ENCODE results near the gene SEMA5B.

SEMA5B gene

DNA sequence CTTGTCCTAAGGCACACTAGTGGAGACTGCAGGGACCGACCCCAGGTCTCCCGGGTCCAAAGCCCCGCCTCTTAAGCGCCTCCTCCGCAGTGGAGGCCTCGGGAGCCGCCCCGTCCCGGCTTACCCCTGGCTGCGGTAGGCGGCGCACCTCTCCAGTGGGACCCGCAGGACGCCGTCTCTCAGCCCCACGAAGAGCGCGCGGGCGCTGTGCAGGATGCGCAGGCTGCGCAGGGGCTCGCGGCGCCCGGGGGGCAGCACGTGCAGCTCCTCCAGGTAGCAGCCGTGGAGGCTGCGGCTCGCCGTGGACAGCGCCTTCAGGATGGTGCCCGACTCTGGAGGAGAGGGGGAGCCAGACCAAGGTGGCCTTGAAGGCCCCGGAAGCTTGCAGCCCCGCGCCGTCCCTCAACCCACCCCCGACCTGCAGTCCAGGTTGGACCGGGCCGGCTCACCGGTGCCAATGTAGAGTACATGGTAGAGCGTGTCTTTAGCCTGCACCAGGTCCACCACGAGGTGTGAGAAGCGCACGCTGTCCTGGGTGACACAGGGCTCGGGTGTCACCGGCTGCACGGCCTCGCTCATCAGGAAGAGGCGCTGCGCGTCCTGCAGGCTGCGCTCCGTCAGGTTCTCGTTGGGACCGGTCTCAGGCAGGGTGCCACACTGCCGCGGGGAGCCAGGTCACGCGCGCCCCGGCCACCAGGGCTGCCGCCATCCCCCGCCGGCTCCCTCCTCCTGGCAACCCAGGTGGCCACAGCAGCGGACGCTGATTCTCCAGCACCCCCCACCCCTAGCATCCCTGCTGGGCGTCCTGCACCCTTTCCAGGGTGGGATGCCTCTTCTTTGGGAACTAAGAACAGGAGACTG is 105.5 kb downstream of the SEMA5B start:
- peak; percentile 61 for DNase-seq

DNA sequence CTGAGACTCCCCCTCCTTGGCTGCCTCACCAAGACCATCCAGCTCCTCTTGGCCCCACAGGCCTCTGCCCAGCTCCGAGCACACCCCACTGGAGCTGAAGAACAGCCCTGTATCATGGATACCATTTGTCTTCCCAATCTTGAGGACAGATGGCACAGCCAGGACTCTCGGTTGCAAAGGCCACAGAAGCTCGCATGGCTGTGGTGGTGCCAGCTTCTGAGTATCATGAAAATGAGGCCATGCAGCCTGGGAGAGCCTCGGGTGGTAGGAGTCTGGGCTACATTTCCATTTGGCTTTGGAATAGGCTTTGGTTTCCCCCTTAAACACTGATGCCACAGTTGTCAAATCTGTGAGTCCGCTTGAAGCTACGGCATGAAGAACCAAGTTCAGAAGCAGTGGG is 106.6 kb downstream of the SEMA5B start:
- DNase-seq, result no peak

DNA sequence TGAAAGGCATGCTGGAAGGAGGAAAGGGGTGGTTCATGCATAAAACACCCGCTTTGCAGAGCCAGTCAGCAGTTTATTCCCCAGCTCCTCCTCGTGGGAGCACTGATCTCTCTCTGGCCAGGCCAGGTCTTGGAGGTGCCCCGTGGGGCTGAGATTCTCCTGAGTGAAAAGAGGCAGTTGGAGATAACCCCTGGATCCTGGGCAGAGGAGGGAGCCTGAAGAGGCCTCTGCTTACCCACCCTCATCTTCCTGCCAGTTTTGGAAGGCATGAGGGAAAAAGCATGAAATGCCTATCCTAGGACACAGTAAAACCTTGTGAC is 108.3 kb downstream of the SEMA5B start:
- DNase-seq, result no peak

DNA sequence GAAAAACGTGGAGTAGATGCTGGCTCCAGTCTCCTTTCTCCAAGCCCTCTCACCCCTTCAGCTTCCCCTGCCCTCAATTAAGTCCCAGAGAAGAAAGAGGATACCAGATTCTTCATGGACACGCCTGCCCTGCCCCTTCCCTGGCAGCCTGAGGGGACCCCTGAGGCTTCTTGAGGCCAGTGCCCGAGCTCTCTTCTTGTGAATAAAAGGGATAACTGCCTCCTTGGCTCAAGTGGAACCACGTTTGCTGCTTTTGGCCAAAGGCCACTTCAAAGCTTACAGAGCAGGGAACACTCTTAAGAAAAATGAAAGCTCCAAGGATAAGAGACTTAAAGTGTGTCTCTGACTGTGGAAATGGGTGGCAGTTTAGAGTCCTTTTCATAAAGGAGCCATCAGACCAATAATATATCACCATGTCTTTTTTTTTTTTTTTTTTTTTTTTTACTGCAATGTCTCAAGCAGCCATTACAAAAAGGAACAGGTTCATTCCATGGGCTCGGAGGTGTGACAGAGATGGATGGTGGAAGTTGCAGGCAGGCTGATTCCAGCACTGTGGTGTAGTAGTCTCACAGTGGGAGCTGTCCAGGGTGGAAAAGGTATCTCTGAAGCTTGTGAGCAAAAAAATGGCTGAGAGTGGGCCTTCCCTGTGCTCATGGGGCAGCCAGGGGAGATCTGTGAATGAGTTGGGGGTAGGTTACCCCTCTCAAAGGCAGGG is 108.8 kb downstream of the SEMA5B start:
- no peak for DNase-seq

DNA sequence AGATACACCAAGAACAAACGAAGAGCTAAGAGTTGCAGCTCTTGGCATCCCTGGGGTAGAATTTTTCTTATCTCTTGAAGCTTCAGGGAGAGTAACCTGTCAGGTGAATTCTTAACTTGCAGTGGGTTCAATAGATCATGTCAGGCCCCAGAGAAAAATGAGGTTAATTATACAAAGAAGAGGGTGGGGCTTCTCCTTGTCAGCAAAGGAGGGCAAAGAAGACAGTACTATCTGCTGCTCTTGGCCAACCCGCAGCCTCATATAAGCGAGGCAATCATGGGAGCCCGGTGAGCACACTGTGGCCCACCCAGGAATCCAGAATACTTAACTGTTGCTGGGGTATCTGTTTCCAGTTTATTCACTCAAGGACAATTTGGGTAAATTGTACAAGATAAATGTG is 110.2 kb downstream of the SEMA5B start:
- no peak for DNase-seq

DNA sequence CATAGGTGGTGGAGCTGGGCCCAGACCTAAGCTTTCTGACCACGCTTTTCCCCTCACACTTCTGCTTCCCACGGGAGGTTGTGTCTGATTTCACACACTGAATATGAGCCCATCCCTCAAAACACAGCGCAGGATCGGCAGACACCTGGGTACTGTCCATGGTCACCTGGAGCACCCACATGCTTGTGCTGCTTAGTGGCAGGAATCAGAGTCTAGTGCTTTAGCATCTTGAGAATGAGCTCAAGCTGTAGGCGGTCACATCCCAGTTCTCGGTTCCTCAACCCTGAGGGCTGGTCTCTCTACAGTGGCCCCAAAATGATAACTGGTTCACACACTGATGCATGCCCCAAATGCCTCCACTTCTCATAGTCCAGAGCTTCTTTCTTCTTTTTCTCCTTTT is 111.0 kb downstream of the SEMA5B start:
- DNase-seq, result no peak

DNA sequence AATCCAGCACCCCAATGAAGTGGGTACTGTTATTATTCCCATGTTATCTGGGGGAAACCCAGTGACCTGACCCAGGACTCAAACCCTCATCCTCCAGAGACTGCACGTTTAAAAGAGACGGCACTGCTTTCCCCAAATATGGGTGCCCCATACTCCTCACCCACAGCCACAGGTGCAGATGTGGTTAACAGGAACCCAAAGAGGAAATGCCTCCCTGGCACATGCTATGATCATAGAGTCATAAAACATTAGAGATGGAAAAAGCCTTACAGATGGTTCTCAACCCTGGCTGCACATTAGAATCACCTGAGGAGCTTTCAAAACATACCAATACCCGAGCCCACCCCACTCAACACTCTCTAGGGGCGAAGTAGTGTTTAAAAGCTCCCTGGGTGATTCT is 111.5 kb downstream of the SEMA5B start:
- DNase-seq, result no peak

DNA sequence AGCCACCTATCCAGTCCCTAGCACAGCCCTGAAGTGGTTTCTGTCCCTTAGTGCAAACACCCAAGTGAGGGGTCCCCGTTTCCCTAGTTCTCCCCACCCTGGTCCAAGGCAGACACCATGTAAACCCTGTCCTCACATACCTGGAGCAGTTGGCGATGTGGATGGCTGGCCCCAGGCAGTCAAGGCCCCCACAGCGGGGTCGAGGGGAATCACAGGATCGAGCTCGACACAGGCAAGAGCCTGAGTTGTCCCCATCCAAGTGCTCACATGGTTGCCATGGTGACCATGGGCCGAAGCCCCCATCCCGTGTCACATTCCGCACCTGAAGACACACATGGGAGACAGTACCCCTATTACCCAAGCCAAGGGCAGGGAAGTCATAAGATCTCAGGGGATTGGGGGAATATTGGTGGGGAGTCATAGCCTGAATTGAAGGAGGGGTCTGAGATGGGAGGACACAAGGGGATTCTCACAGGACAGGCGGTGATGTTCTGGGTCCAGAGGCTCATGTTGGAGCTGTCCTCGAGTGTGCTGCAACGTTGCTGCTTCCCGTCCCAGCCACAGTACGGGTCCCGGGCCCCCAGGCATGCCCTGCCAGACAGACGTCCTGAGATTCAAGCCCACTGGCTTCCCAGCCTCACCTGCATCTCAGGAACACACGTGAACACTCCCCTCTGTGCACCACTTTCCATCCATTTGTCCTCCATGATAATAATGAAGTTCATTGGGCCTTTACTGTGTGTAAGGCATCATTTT is 112.1 kb downstream of the SEMA5B start:
- no peak for DNase-seq

DNA sequence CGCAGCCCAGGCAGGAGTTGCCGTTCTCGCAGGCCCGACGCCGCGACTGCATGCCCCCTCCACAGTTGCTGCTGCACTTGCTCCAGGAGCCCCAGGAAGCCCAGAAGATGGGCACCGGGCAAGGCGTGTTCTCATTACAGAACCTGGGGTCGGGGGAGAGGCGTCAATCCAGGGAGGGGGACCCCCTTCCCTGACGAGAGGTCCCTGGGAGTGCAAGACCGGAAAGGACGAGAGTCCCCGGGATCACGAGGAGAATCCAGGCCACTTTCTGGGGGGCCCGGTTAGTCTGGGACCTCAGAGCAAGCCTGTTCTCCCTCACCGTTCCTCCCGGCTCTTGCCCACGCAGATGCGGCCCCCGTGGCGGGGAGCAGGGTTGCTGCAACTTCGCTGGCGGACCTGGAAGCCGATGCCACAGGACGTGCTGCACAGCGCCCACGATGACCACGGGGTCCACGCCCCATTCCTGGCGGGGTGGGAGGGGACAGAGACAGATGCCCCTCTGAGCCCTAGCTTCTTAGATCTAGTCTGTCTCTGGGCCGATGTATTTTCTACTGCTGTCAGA is 113.9 kb downstream of the SEMA5B start:
- DNase-seq, result no peak

DNA sequence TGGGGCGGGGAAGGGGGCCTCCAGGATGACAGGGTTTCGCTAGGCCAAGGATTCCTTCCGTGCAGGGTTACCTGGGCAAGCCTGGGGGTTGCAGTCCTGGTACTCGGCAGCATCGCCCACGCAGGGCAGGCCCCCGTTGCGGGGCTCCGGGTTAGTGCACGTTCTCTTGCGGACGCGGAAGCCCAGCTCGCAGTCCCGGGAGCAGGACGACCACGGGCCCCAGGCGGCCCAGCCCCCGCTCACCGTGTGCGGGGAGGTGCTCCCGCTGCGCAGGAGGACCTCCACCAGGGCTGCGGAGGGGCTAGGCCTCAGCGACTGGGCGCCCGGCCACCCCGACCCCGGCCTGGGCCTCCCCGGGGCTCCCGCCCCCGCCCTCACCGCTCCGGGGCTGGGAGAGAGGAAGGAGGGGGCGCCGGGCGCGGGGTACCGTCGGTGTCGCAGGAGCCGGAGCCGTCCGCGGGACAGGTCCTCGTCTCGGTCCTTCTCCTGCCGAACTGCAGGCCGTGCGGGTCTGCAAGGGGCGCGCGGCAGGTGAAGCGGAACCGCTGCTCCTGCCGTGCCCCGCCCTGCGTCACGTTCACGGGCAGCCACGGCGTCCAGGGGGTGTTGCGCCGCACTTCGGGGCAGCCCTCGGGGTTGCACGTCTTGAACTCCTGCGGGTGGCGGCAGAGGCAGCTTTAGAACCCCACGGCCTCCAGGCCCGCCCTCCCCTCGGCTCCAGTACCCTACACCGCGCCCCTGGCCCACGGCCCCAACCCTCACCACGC is 114.6 kb downstream of the SEMA5B start:
- DNase-seq, result no peak

DNA sequence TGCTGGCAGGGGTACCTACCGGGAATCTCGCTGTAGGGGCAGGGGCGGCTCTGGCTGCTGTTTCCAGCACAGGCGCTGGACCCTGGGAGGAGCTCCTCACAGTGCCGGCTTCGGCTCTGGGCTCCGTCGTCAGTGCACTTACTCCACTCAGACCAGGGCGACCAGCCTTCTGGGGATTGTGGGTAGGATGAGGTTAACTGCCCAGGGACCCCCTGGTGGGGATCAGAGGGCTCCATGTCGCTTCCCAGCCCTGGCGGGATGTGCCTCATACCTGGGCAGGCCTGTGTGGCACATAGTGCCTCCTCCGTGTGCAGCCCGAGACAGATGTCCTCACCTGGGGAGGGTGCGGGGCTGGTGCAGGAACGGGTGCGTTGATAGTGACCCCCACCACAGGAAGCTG is 115.7 kb downstream of the SEMA5B start:
- DNase-seq, result no peak

DNA sequence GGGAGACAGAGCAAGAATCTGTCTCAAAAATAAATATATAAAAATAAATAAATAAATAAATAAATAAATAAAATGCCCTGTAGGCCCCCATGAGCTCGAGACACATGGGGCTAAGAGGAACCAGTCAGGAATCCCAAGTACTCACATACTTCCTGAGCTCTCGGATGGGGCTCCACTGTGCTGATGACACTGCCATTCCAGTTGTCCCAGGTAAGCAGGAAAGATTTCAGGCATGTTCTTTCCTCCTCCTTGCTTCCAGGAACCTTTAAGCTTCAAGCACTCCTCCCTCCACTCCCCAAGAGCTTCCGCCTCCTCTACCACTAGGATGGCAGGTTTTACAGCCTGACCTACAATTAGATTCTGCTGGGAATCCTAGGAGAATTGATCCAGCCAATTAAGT is 119.3 kb downstream of the SEMA5B start:
- peak; percentile 3 for DNase-seq

DNA sequence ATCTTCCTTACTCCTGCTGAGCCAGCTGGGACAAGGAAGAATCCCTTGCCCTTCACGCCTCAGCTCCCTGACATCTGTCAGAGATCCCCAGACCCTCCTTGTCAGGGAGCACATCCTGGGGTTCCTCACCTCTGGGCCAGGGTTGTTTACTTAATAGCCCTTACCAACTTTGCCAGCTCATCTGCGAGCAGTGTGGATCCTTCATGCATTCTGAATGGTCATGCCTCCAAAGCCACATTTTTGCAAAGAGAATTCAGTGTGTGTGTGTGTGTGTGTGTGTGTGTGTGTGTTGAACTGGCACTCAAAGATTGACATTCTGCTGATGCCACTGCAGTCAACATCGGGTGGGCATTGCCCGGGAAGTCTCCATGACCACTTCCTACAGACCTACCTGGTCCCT is 120.1 kb downstream of the SEMA5B start:
- DNase-seq, result no peak

DNA sequence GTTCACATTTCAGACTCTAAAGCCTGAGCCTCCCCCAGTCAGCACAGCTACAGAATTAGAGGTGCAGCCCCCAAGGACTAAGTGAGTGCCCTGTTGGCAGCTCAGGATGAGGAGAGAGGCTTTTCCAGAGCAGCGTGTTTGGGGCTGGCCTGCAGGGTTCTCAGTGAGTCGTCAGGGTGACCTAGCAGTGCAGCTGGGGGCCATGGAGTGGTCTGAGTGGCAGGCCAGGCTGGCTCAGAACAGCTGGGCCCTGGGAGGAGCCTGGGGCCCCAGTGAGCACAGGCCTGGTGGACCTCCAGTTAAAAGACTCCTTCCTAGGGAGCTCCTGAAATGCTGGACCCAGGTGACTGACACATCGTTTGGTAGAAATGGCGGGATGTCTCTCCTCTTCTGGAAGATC is 124.4 kb downstream of the SEMA5B start:
- DNase-seq, result no peak

DNA sequence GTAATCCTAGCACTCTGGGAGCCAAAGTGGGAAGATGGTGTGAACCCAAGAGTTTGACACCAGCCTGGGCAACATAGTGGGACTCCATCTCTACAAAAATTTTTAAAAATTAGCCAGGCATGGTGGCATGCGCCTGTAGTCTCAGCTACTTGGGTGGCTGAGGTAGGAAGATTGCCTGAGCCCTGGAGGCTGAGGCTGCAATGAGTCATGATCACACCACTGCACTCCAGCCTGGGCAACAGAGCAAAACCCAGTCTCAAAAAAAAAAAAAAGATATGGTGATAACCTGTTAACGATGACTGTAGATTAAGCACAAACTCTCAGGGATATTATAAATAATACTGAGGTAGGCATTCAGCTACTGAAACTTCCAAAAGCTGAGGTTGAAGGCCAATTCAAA is 125.2 kb downstream of the SEMA5B start:
- no peak for DNase-seq

DNA sequence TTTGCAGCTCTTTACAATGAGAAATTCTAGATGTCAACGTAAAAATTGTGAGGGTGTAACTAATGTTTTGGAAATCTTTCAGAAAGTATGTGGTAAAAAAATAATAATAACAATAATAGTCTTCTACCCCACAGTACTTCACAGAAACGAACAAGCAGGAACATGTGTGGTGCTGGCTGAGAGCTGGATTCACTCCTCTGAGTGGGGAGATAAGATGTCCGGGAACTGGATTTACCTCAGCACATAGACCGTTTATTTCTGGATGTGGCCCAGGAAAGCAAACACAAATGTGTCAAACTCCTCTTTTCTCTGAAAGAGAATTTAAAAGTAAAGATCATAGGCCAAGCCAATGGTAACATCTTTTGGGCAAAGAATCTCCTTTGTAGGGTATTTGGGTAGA is 129.3 kb downstream of the SEMA5B start:
- DNase-seq, result no peak

DNA sequence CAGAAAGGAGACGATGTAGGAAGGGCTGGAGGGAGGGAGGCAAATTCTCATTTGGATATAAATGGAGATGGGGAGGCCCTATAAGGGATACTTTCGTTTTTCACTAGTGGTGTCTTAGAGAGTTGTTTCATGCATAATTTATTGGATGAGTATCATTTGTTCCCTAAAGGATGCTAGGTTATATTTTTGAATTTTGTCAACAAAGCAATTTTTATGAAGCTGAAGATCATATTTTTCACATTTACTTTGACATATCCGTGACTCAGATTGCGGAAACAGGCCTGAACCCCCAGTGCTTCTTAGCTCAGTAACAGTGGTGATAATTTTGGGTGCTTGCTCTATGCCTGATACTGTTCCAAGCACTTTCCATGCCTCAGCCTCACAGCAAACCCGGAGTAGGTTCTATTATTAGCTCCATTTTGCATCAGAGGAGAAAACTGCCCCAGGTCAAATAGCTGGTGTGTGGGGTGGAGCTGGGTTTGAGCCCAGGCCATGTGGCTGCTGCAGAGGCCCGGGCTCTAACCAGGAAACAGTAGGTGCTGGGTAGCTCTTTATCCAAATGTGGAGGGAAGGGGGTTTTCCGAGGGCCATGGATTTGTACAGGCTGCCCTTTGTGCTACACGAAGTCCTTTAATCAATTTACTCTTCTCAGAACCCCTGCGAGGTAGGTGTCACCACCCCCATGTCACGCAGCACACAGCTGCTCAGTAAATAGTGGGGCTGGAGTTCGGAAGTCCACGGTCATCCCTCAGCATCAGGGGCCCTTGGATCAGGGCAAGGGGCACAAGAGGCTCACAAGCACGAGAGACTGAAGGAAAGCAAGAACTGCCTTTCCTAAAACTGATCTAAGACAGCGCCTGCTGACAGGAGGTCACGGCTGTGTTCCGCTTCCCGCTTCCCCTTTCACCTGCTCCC is 133.6 kb downstream of the SEMA5B start:
- peak; percentile 5 for DNase-seq

DNA sequence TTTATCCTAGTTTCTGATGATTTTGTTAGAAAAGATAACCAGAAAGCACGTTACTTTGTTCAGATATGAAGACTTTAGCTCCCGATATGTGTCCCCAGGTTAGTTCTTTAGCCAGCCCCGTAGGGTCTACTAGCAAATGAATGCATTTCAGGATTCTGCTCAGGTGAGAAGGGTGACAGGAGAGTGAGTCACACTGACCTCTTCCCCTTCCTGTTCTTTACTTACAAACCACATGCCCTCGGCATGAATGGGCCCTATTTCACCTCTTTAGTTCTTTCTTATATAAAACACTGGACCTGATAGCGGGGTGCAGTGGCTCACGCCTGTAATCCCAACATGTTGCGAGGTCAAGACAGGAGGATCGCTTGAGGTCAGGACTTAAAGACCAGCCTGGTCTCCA is 134.3 kb downstream of the SEMA5B start:
- DNase-seq, result no peak

DNA sequence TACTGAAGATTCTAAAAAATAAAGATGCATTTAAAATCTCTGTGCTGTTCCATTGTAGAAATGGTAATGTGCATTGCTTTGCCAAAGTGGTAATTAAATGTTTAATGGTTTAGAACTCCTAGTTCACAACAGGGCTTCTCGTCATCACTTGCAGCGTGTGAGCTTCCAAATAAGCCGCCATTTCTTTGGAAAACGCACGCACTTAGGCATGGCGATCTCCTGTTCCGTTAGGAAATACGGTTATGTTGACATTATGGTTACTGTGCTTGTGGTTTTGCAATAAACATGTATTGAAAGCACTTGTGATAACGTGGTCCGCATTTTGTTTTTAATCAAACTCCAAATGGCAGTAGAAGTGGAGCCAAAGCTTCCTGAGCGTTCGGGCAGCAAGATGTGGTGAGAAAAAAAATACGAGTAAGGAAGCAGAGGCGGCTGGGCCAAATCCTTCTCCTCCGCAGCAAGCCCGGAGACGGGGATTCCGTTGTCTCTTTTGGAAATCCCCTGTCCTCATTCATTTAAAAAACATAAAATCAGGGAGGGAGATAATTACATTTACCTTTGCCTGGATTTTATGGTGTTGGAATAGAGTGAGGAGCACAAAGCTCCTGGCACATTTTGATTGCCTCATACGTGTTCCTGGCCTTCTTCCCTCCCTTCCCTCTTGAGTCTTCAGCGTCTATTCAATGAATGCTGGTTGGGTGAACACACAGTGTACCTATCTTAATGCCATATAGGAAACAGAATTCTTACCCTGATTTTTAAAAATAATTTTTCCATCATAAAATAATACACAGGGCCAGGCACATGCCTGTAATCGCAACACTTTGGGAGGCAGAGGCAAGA is 135.2 kb downstream of the SEMA5B start:
- no peak for DNase-seq

DNA sequence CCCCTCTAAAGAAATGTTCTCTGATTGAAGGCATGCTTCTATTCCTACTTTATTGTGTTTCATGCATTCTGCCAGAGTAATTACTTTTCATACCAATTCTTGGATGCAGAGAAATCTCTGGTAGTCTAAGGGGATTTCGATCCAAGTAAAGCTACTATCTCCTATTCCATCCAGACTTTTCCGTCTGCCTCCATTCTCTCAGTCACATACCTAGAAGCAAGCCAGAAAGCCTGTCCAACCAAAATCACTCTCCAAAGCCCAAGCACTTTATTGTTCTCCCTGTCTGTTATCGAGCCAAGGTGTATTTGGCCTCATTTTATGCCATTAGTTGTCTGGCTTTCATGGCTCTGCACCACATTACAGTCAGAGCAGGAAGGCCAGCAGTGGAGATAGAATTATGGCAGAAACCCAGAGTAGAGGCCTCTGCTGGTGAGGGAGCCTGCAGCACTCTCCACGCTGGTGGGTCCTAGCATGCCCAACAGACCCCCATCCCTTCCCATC is 136.8 kb downstream of the SEMA5B start:
- DNase-seq, result no peak

Measured in NCI-H69 (cell line).